Activated CD4-positive, alpha-beta T cell treated with anti-CD3 and anti-CD28 coated beads for 48 hours (primary cell): ENCODE results near the gene CSF3R.
"Not testable (repeated sequence)": the region's sequence is repeated elsewhere in the genome, so short reads cannot be mapped to it uniquely, and the experiment has no call there.

ENCODE experiments used
- DNase-seq: peaks from one replicate; pipeline ENCODE4 v3.0.0-alpha.2; 2020

CSF3R gene

GRCh38 chr1:36481091-36481490 lies 1.6 kb downstream of the CSF3R start:
- no peak for DNase-seq

GRCh38 chr1:36480161-36480560 lies 2.6 kb downstream of the CSF3R start:
- no peak for DNase-seq

- no peak for DNase-seq
Observed at GRCh38 chr1:36479505-36480051, 3.1 kb downstream of the CSF3R start.

GRCh38 chr1:36477615-36478014 lies 5.1 kb downstream of the CSF3R start:
- DNase-seq: not testable (repeated sequence)

DNA sequence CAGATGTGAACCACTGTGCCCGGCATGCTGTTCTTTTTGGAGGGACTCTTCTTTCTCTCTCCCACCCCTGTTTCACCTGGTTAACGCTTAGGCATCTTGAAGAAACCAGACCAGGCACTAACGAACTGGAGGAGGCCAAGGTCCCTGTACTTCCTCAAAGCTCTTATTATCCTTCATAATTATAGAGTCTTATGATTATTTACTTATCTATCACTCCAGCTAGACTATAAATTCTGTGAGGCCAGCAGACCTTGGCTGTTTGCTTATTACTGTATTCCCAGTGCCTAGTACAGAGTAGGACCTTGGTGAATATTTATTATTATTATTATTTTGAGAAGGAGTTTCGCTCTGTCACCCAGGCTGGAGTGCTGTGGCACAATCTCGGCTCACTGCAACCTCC lies 5.8 kb downstream of the CSF3R start:
- DNase-seq: no peak

- no peak for DNase-seq
Observed at GRCh38 chr1:36475910-36476604, 6.7 kb downstream of the CSF3R start.

DNA sequence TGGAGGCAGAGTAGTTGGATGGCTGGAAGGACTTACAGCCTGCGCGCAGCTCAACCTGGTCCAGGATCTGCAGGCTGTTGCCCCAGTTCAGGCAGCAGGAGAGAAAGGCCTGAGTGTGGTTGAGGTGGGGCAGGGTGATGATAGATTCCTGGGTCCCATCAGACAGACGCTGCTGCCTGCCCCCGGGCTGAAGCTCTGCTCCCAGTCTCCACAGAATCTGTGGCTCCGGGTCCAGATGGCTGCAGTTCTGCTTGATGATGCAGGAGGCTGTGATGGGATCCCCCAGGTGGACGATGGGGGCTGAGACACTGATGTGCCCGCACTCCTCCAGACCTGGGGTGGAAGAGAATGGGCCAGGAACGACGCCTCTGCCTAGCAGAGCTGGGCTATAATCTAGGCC lies 7.4 kb downstream of the CSF3R start:
- no peak for DNase-seq

- DNase-seq: no peak
Observed at GRCh38 chr1:36472656-36473055, 10.1 kb downstream of the CSF3R start.

DNA sequence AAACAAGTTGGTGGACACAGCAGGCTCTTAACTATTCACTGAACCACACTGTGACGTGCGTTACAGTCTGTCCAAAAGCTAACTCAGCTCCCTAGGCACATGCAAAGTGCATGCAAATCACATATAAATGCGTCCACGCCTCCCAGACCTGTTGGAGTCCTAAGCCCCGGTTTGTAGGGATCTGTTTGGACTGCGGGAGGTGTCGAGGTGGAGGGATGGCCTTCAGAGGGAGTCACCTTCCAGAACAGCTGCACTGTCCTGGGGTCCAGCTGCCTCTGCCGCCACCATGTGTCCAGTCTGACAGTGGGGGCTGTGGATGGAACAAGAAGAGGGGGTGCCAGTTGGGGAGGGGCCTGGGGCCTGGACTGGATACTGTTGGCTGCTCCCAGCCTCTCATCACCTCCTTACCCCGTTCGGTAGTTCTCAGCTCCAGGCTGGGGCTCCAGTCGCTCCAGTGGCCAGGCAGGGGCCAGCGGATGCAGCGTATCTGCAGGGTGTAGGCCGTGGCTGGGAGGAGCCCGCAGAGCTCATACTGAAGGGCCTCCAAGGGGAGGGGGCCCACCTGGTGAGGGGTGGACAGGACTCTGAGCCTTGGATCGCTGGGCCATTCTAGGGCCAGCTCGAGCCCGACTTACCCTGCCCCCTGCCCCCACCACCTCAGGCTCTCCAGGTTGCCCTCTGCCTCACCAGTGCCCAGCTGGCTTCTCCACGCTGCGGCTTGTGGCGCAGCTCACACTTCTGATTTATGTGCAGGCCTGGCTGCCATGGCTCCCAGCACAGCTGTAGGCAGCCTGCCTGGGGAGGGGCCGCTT lies 10.7 kb downstream of the CSF3R start:
- no peak for DNase-seq

GRCh38 chr1:36469163-36469562 lies 13.6 kb downstream of the CSF3R start:
- no peak for DNase-seq

- no peak for DNase-seq
Observed at GRCh38 chr1:36467700-36468455, 14.8 kb downstream of the CSF3R start.

DNA sequence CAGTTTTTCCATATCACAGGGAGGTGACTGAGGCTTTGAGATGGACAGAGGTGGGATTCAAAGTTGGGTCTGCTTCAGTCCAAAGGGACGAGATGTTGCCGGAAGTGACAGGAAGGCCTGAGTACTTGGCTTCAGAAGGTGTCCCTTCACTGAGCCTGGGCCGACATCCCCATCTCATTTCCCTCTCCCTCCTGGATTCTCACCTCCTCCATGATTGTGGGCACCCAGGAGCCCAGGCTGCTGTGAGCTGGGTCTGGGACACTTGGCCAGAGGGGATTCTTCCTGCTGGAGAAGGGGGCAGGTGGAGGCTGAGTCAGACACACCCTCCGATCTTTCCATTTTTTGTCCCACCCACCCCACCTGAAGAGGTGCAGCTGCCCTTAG lies 15.7 kb downstream of the CSF3R start:
- DNase-seq: no peak

GRCh38 chr1:36466370-36467026 lies 16.2 kb downstream of the CSF3R start:
- no peak for DNase-seq

DNA sequence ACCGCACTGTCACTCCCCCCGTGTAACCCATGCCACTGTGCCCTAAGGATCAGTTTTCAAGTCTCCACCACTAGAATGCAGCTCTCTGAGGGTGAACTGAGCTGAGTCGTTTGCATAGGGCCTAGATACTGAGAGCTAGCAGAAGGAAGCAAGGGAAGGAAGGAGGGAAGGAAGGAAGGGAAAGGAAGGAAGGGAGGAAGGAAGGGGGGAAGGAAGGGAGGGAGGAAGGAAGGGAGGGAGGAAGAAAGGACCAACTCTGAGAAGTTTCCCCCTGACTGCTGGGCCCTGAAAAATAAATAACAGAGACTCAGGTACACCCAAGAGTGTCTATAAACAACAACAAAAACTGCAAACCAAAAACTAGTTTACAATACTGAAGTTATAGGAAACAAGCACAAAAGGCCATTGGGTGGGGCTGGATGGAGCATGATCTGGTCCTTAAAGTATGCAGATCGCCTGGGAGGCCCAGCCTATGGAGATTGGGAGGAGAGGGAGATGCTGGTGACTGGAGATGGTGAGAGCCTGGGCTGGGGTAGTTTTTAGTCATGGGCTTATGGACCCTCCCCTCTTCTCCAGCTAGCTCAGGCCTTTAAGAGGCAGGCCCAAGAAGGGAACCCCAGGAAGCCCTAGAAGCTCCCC lies 16.9 kb downstream of the CSF3R start:
- no peak for DNase-seq

- DNase-seq: no peak
Observed at GRCh38 chr1:36464605-36465393, 17.9 kb downstream of the CSF3R start.

- peak; percentile 98 for DNase-seq
Observed at GRCh38 chr1:36463803-36464604, 18.7 kb downstream of the CSF3R start, which contains the start of gene MRPS15. TSS of gene MRPS15 (minus strand) at chr1:36464384. CDS start at chr1:36464275, 109 bp downstream.

DNA sequence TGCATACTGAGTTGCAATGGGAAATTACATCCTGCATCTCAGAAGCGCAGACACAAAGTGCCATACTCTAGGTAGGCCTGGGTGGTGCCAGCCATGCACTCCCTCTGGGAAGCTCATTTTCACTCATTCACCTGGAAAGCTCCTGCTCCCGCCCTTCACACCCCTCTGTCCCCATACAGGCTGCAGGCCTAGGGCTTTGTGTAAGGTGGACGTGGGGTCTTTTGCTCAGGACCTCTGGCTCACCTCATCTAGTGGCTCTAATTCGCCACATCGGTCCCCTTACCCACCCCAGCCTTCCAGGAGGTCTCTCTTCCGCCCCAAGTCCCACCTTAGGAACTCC lies 19.3 kb downstream of the CSF3R start:
- DNase-seq: no peak

GRCh38 chr1:36458910-36459309 lies 23.8 kb downstream of the CSF3R start:
- peak; percentile 77 for DNase-seq

DNA sequence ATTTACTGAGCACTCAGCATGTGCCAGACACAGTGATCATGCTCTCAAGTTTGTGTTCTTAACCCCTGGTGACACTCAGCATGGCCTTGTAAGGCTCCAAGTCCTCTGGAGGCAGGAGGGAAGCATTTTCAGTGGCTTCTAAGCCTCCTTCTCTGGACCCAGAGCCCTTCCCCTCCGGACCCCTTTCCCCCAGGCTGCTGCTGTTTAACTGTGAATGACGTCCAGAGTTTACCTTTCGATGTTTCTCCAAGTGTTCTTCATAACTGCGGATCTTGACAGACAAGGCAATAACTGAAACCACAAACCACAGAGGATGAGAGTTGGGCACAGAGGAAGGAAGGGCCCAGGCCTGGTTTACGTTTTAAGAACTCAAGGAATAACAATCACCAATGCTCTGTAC lies 25.0 kb downstream of the CSF3R start:
- DNase-seq: no peak

DNA sequence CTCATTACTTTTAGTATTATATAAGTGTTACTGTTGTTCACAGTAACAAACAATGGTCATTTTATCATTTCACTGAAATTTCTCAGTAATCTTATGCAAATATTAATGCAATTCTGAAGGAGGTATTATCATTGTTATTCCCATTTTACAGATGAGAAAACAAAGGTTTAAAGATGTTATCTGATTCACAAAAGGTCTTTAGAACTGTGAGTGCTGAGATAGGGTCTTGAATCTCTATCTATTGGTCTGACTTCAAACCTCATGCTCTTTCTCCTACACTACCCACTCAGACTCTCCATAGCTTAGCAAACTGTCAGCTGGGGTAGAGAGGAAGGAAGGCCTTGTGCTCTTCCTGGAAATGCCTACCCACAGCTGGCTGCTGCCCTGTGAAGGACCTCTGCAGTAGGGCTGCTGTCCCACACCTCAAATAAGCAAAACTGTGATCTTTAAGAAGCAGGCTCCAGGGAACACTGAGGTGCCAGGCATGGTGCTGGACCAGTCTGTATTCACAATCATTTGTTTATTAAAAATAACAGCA lies 26.3 kb downstream of the CSF3R start:
- no peak for DNase-seq
